ENCODE data around the gene MCCD1.
"Not testable (repeated sequence)": the region's sequence is repeated elsewhere in the genome, so short reads cannot be mapped to it uniquely, and the experiment has no call there.

Gene MCCD1

DNA sequence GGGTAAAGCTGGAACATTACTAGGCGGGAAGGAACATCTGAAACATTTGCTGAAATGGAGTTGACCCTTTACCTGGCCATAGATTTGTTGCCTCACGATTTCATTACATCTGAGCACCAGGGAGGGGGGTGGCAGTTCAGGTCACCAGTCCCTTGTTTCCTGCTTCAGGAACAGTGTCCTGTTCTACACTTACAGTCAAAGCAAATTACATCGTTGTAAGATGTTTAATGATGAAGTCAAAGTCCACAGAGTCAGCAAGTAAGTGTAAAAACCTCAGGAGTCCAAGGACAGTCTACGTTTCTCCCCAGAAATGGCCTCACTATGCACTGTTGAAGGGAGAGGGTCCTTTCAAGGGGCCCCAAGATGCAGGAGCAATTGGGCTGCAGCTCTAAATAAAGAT is 39.7 kb upstream of the MCCD1 start:
- no peak for DNase-seq (ENCODE audit: insufficient read length, low spot score)
- FAIRE-seq = no peak
- no peak for TF ChIP-seq CTCF (IDR thresholded peaks at IDR 0.05; ENCODE audit: insufficient read depth, missing control alignments)

GRCh38 chr6:31490115-31490873 is 38.5 kb upstream of the MCCD1 start:
- TF ChIP-seq CTCF (IDR thresholded peaks at IDR 0.05; ENCODE audit: insufficient read depth, missing control alignments) = no peak
- FAIRE-seq = no peak
- no peak for DNase-seq (ENCODE audit: insufficient read length, low spot score)

DNA sequence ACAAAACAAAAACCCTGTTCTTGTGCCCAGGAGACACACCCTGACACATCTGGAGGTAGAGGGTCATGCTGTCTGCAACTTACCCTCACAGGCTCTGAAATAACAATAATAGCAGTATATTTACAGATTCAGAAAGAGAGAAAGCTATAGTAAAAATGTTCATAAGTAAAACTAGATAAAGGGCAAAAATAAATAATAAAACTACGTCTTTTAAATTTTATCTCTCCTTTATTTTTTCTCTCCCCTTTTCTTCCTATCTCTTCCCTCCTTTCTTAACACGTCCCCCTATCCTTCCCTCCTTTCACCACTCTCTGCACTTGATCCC is 35.2 kb upstream of the MCCD1 start:
- DNase-seq (ENCODE audit: insufficient read length, low spot score); FAIRE-seq: not testable (repeated sequence)

- DNase-seq (ENCODE audit: insufficient read length, low spot score) = peak; percentile 48
- TF ChIP-seq CTCF (IDR thresholded peaks at IDR 0.05; ENCODE audit: insufficient read depth, missing control alignments) = peak; percentile 73
- FAIRE-seq = no peak
Observed at GRCh38 chr6:31493875-31494694, 34.7 kb upstream of the MCCD1 start.

DNA sequence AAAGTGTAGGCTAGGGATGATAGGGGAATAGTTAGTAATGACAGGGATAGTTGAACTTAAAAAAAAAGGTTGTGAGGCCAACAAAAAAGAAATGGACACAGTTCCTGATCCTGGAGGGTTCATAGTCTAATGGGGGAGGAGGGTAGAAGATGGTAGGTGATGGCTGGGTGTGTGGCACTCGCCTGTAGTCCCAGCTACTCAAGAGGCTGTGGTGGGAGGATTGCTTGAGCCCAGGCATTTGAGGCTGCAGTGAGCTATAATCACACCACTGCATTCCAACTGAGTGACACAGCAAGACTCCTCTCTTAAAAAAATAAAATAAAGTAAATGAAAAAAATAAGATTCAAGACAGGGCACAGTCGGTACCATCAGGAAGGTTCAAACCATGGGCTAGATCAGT is 33.2 kb upstream of the MCCD1 start:
- no peak for FAIRE-seq

GRCh38 chr6:31496826-31497225 is 31.9 kb upstream of the MCCD1 start:
- FAIRE-seq = not testable (repeated sequence)

More for the DNA sequence above, 33.2 kb upstream of the MCCD1 start:
- no peak for DNase-seq (ENCODE audit: insufficient read length, low spot score)
- TF ChIP-seq CTCF (IDR thresholded peaks at IDR 0.05; ENCODE audit: insufficient read depth, missing control alignments) = no peak

DNA sequence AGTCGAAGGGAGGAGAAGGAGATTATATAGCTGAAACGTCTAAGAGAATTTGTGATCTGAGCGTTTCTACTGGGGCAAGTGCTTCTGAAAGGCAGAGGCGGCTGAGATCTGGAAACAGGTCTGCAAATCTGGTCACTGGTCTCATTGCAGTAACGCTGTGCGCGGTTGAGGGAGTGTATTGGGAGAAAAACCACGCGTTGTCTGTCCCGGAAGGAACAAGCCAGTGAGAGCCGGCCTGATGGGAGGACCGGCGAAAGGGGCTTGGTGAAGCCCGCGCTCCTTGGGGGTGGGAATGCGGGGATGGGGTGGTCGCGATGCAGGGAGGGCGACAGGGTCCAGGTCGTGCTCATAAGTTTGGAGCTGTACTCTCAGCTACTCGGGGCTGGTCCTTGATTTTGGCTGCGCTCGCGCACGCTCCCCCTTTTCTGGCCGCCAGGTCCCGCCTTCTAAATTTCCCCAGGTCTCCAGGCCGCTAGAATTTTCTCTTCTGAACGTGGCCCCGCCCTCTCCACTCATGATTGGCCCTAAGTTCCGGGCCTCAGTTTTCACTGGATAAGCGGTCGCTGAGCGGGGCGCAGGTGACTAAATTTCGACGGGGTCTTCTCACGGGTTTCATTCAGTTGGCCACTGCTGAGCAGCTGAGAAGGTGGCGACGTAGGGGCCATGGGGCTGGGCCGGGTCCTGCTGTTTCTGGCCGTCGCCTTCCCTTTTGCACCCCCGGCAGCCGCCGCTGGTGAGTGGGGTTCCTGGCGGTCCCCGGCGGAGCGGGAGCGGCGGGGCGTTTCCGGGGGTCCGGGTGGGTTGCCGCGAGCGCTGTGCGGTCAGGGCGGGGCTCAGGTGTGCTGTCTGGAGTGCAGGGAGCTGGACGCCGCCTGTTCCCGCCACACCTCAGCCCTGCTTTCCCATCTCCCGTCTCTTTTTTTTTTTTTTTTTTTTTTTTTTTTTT is 31.0 kb upstream of the MCCD1 start, which contains the start of gene MICB:
Gene MICB (plus strand): TSS at position 615 of the 946 bp plus-strand sequence. CDS start 49 bp downstream, at position 664.
- FAIRE-seq (no peak), DNase-seq (ENCODE audit: insufficient read length, low spot score) (no peak)
- no peak for TF ChIP-seq CTCF (IDR thresholded peaks at IDR 0.05; ENCODE audit: insufficient read depth, missing control alignments)

More at GRCh38 chr6:31496826-31497225, 31.9 kb upstream of the MCCD1 start:
- DNase-seq (ENCODE audit: insufficient read length, low spot score) = not testable (repeated sequence)

Measured in D721Med (cell line).